KOPT-K1 (cell line): ENCODE measurements around the gene MTX3.

Source experiments
- H3K27ac ChIP-seq: fragments of 200-600 bp; sonication (generic); 2 replicates; pipeline ENCODE4 v1.5.1; 2016; ENCODE audit warnings: antibody characterized with exemption, mild to moderate bottlenecking, low read depth, low read length; ENCODE audit not compliant: poor library complexity, severe bottlenecking
- H3K36me3 ChIP-seq: fragments of 200-600 bp; sonication (generic); 2 replicates; pipeline ENCODE4 v1.5.1; 2017; ENCODE audit warnings: antibody characterized with exemption, mild to moderate bottlenecking, low read length, moderate library complexity; ENCODE audit not compliant: insufficient read depth
- H3K9me3 ChIP-seq: fragments of 200-600 bp; sonication (generic); 2 replicates; pipeline ENCODE4 v1.5.1; 2017; ENCODE audit warnings: antibody characterized with exemption, low read length, mild to moderate bottlenecking; ENCODE audit not compliant: insufficient read depth, poor library complexity, severe bottlenecking

MTX3 gene

GRCh38 chr5:79963261-79964061 lies 27.6 kb downstream of the MTX3 start:
- no peak overlapping the region for H3K27ac ChIP-seq

GRCh38 chr5:79962575-79963222 lies 28.4 kb downstream of the MTX3 start:
- no peaks in the 10 kb centered on the region for H3K9me3 ChIP-seq
- H3K27ac ChIP-seq, result no peak overlapping the region
- no peaks in the 10 kb centered on the region for H3K36me3 ChIP-seq

More at GRCh38 chr5:79963261-79964061, 27.6 kb downstream of the MTX3 start:
- Histone ChIP-seq H3K36me3 (no peaks in the 10 kb centered on the region), H3K9me3 (no peaks in the 10 kb centered on the region)

- no peak overlapping the region for H3K27ac ChIP-seq
- no peaks in the 10 kb centered on the region for H3K9me3 ChIP-seq
- H3K36me3 ChIP-seq, result no peaks in the 10 kb centered on the region
These were observed 29.1 kb downstream of the MTX3 start for GRCh38 chr5:79961716-79962574.

- H3K36me3 ChIP-seq, result no peaks in the 10 kb centered on the region
- H3K27ac ChIP-seq, result no peak overlapping the region
- H3K9me3 ChIP-seq, result no peaks in the 10 kb centered on the region
These were observed 31.7 kb downstream of the MTX3 start for GRCh38 chr5:79959407-79959806.

- H3K9me3 ChIP-seq, result no peaks in the 10 kb centered on the region
- H3K36me3 ChIP-seq, result no peaks in the 10 kb centered on the region
- no peak overlapping the region for H3K27ac ChIP-seq
These were observed 35.0 kb downstream of the MTX3 start for GRCh38 chr5:79955941-79956670.

- Histone ChIP-seq H3K36me3 (no peaks in the 10 kb centered on the region), H3K27ac (no peak overlapping the region), H3K9me3 (no peaks in the 10 kb centered on the region)
These were observed 35.6 kb downstream of the MTX3 start for GRCh38 chr5:79955356-79955895.

- Histone ChIP-seq H3K9me3 (no peaks in the 10 kb centered on the region), H3K36me3 (no peaks in the 10 kb centered on the region), H3K27ac (no peak overlapping the region)
These were observed 36.4 kb downstream of the MTX3 start for GRCh38 chr5:79954620-79955019.

- Histone ChIP-seq H3K9me3 (no peaks in the 10 kb centered on the region), H3K27ac (no peak overlapping the region), H3K36me3 (no peaks in the 10 kb centered on the region)
These were observed 43.5 kb downstream of the MTX3 start for GRCh38 chr5:79947567-79947966.

GRCh38 chr5:79938468-79938867 lies 52.6 kb downstream of the MTX3 start:
- Histone ChIP-seq H3K9me3 (peaks cover under 1% of the 10 kb centered on the region), H3K27ac (no peak overlapping the region), H3K36me3 (no peaks in the 10 kb centered on the region)

- H3K27ac ChIP-seq, result no peak overlapping the region
These were observed 54.3 kb downstream of the MTX3 start for GRCh38 chr5:79936646-79937216.

GRCh38 chr5:79936002-79936645 lies 54.9 kb downstream of the MTX3 start:
- Histone ChIP-seq H3K9me3 (peaks cover 11% of the 10 kb centered on the region), H3K27ac (no peak overlapping the region), H3K36me3 (no peaks in the 10 kb centered on the region)

More at GRCh38 chr5:79936646-79937216, 54.3 kb downstream of the MTX3 start:
- Histone ChIP-seq H3K36me3 (no peaks in the 10 kb centered on the region), H3K9me3 (peaks cover 11% of the 10 kb centered on the region)

- Histone ChIP-seq H3K9me3 (peaks cover 11% of the 10 kb centered on the region), H3K36me3 (no peaks in the 10 kb centered on the region), H3K27ac (no peak overlapping the region)
These were observed 56.4 kb downstream of the MTX3 start for GRCh38 chr5:79934681-79935080.

GRCh38 chr5:79932510-79933504 lies 58.3 kb downstream of the MTX3 start:
- no peak overlapping the region for H3K27ac ChIP-seq
- H3K9me3 ChIP-seq, result peaks cover 11% of the 10 kb centered on the region

More at GRCh38 chr5:79932510-79933504, 58.3 kb downstream of the MTX3 start:
- no peaks in the 10 kb centered on the region for H3K36me3 ChIP-seq
